Activated CD4-positive, alpha-beta T cell treated with anti-CD3 and anti-CD28 coated beads, Interleukin-2, amount 10 ng/mL, durations not matched to agents 7 days and 5 days (primary cell): ENCODE data around the gene WDFY2. TPM values are rescaled to one million over a fixed set of nuclear protein-coding genes. Genes with fewer than 3 reads are reported as not detected.
"Not testable (repeated sequence)": the region's sequence is repeated elsewhere in the genome, so short reads cannot be mapped to it uniquely, and the experiment has no call there.

Source experiments
- CTCF ChIA-PET: fragments of 350-600 bp; sonication (Branson Sonifier 250); formaldehyde crosslinking; loops from one replicate; lab custom pipeline; 2021; ENCODE audit warnings: antibody characterized with exemption; lab: Charles Lee
- POLR2A ChIA-PET: fragments of 350-600 bp; sonication (Branson Sonifier 250); formaldehyde crosslinking; loops from one replicate; lab custom pipeline; 2021; ENCODE audit warnings: antibody characterized with exemption; lab: Charles Lee
- DNase-seq: peaks from one replicate; pipeline ENCODE4 v3.0.0-alpha.2; 2020
- H3K27ac Mint-ChIP-seq: one replicate; pipeline ENCODE4 v1.8.0; 2021; ENCODE audit warnings: mild to moderate bottlenecking, moderate library complexity, mixed read lengths
- H3K27me3 Mint-ChIP-seq: one replicate; pipeline ENCODE4 v1.8.0; 2021; ENCODE audit warnings: mixed read lengths
- H3K36me3 Mint-ChIP-seq: one replicate; pipeline ENCODE4 v1.8.0; 2021; ENCODE audit warnings: low read depth, mixed read lengths
- H3K4me1 Mint-ChIP-seq: one replicate; pipeline ENCODE4 v1.8.0; 2021; ENCODE audit warnings: mixed read lengths
- H3K4me3 Mint-ChIP-seq: one replicate; pipeline ENCODE4 v1.8.0; 2021; ENCODE audit warnings: mild to moderate bottlenecking, moderate library complexity, mixed read lengths
- H3K9me3 Mint-ChIP-seq: one replicate; pipeline ENCODE4 v1.8.0; 2021; ENCODE audit warnings: mixed read lengths
- total RNA-seq, 2 experiments: library from RNA; stranded (reverse); gene quantifications; one replicate each; pipeline ENCODE4 v1.2.3, GENCODE V29; 2021

The WDFY2 gene
- total RNA-seq, 2 experiments from 2014 or later = 10.9 to 12.6 TPM

DNA sequence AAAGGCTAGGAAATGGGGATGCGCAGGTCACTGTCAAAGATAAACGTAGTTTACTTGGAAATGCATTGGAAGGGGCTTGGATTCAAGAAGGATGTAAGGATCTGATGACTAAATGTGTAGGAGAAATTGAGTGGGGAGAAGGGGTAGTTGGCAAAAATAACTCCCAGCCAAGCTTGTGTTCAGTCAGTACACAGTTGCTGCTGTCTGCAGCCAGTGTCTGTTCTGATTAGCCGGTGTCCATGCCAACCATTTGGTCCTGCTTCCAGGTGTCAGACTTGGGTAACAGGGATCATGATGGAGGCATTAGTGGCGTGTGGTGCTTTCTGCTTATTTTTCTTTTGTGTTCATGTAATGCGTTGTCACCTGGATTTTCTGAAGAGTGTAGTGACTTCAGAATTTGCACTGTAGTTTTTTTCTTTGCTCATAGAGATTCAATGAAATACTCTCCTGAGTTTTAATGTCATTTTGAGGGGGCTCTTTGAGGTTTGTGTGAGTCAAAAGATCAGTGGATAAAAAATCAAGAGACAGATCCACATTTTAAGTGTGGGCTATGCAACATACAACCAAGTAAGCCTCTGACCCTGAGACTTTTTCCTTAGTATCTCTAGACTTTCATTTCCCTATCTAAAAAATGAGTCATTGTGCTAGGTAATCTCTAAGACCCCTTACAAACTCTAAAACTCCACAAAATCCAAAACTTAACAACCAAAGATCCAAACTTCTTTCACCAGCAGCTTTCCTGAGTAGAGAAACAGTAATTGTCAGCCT lies 103.9 kb downstream of the WDFY2 start:
- Mint-ChIP-seq H3K27ac (no peak overlapping the region), H3K27me3 (no peaks in the 10 kb centered on the region), H3K4me3 (no peak overlapping the region), H3K4me1 (peaks cover 5% of the 10 kb centered on the region), H3K9me3 (no peaks in the 10 kb centered on the region), H3K36me3 (no peaks in the 10 kb centered on the region)
- DNase-seq = no peak
- ChIA-PET POLR2A (interaction anchor here (0.6 kb wide), 1 partner anchor 74 kb away, joined by 7 read pairs; no protein-coding TSS in a partner anchor), CTCF (interaction anchor here (0.6 to 0.9 kb wide), 2 partner anchors 24 to 27 kb away, joined by 5 to 7 read pairs; no protein-coding TSS in a partner anchor)

DNA sequence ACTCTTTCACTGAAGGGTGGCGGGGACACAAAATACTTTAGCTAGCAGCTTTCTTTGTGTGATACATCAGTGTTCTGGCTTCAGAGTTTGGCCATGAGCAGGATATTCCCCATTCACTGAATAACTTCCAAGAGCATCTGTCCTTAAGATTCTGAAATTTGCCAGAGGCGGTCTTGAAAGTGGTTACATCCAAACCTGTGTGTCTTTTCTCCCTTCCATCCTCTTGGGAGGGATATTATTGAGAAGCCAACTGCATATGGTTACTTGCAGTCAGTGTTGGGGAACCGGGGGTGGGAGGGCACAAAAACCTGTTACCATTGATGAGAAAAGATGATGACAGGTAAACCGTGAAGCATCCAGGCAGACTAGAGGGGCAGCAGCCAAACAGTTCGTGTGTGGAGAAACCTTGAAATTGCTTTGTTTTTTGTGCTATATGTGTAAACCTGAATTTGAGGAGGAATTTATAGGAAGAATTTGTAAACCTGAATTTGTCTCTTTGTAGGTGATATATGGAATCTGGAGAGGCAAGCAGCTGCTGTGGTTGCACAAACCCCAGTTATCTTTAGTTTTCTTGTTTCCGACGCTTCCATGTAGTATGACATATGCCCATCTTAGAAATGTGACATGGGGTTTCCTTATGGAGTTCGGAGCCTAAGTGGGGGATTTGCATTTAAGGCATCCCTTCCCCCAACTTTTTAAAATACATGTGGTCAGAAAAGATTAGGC lies 104.8 kb downstream of the WDFY2 start:
- no peak for DNase-seq
- no peaks in the 10 kb centered on the region for H3K9me3 Mint-ChIP-seq
- no peaks in the 10 kb centered on the region for H3K36me3 Mint-ChIP-seq
- no peak overlapping the region for H3K4me3 Mint-ChIP-seq
- H3K27ac Mint-ChIP-seq = no peak overlapping the region
- H3K4me1 Mint-ChIP-seq = peaks cover 5% of the 10 kb centered on the region
- ChIA-PET CTCF (interaction anchor here (0.6 kb wide), 1 partner anchor 28 kb away, joined by 5 read pairs; no protein-coding TSS in a partner anchor), POLR2A (no interaction called here)
- H3K27me3 Mint-ChIP-seq = no peaks in the 10 kb centered on the region

DNA sequence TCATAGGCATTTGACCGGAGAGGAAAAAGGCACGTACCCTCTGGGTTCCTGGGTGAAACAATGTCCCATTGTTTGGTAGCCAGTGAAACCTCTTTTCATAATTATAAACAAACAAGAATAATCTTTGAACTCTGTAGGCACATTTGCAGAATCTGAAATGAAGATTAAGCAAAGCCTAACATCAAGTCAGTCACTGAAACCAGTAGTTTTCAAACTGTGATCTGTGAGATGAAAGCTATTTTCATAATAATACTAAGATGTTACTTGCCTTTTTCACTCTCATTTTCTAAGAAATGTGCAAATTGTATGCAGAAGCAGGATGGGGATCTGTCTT lies 105.4 kb downstream of the WDFY2 start:
- no peak overlapping the region for H3K27ac Mint-ChIP-seq
- H3K27me3 Mint-ChIP-seq = no peaks in the 10 kb centered on the region
- ChIA-PET POLR2A (no interaction called here), CTCF (no interaction called here)
- peaks cover 5% of the 10 kb centered on the region for H3K4me1 Mint-ChIP-seq
- no peaks in the 10 kb centered on the region for H3K36me3 Mint-ChIP-seq
- DNase-seq = no peak
- H3K9me3 Mint-ChIP-seq = no peaks in the 10 kb centered on the region
- no peak overlapping the region for H3K4me3 Mint-ChIP-seq

DNA sequence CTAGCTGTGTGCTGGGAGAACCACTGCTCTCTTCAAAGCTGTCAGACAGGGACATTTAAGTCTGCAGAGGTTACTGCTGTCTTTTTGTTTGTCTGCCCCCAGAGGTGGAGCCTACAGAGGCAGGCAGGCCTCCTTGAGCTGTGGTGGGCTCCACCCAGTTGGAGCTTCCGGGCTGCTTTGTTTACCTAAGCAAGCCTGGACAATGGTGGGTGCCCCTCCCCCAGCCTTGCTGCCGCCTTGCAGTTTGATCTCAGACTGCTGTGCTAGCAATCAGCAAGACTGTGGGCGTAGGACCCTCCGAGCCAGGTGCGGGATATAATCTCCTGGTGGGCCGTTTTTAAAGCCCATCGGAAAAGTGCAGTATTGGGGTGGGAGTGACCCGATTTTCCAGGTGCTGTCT lies 111.4 kb downstream of the WDFY2 start:
- H3K4me3 Mint-ChIP-seq, DNase-seq, H3K9me3 Mint-ChIP-seq, H3K36me3 Mint-ChIP-seq, H3K27me3 Mint-ChIP-seq, POLR2A ChIA-PET, H3K27ac Mint-ChIP-seq, CTCF ChIA-PET, H3K4me1 Mint-ChIP-seq: not testable (repeated sequence)

DNA sequence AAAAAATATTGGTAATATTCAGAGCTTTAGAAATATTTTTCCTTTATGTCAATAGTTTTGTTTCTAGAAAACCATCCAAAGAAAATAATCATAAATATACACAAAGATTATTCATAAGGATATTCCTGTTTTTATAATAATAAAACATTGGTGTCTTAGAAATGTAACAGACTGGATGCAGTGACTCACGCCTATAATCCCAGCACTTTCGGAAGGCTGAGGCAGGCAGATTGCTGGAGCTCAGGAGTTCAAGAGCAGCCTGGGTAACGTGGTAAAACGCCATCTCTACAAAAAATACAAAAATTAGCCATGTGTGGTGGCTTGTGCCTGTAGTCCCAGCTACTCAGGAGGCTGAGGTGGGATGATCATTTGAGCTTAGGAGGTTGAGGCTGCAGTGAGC lies 112.9 kb downstream of the WDFY2 start:
- CTCF ChIA-PET = interaction anchor here (0.9 to 1.2 kb wide), 2 partner anchors 67 to 456 kb away, joined by 4 read pairs; no protein-coding TSS in a partner anchor
- Mint-ChIP-seq H3K27ac (no peak overlapping the region), H3K4me1 (no peaks in the 10 kb centered on the region), H3K9me3 (peaks cover 1% of the 10 kb centered on the region), H3K27me3 (no peaks in the 10 kb centered on the region), H3K4me3 (no peak overlapping the region), H3K36me3 (no peaks in the 10 kb centered on the region)
- POLR2A ChIA-PET = interaction anchor here (0.5 kb wide), 1 partner anchor 112 kb away, joined by 3 read pairs; no protein-coding TSS in a partner anchor
- no peak for DNase-seq

DNA sequence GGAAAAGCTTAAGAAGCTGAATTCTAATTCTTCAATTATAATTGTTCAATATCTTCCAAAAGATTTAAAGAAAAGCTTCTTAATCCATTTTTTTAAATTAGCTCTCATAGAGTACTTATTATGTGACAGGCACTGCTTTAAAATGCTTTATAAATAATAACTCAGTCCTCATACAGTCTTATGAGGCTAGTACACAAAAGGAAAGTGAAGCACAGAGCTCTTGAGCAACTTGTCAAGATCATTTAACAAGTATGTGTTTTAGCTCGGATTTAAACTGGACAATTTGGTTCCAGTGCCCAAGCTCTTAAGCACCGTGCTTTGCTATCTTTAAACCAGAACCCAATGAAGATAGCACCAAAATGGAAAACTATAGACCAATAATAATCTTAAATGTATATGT lies 113.6 kb downstream of the WDFY2 start:
- no peaks in the 10 kb centered on the region for H3K4me1 Mint-ChIP-seq
- no peaks in the 10 kb centered on the region for H3K36me3 Mint-ChIP-seq
- H3K27me3 Mint-ChIP-seq = no peaks in the 10 kb centered on the region
- H3K4me3 Mint-ChIP-seq = no peak overlapping the region
- H3K27ac Mint-ChIP-seq = no peak overlapping the region
- POLR2A ChIA-PET = interaction anchor here (0.5 kb wide), 1 partner anchor 112 kb away, joined by 3 read pairs; no protein-coding TSS in a partner anchor
- no peak for DNase-seq
- H3K9me3 Mint-ChIP-seq = peaks cover 1% of the 10 kb centered on the region
- CTCF ChIA-PET = interaction anchor here (1.2 kb wide), 1 partner anchor 457 kb away, joined by 4 read pairs; no protein-coding TSS in a partner anchor

DNA sequence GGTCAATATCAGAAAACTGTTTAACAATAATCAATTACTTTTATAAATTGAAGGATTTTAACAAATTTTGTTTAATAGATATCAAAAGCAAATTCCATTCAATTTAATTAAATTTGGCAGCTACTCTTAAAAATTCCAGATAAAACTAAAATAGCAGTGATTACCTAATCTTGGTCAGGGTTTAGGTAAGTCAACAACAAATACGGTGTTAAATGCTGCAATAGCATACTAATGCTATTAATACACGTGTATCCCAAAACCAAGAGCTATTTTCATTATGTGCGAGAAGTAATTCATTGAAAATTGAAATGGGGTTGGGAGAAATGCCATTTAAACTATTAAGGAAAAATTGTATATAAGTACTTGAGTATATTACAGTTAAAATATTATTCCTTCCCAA lies 114.1 kb downstream of the WDFY2 start:
- Mint-ChIP-seq H3K36me3 (no peaks in the 10 kb centered on the region), H3K4me3 (no peak overlapping the region), H3K27me3 (no peaks in the 10 kb centered on the region), H3K27ac (no peak overlapping the region), H3K9me3 (peaks cover 1% of the 10 kb centered on the region), H3K4me1 (no peaks in the 10 kb centered on the region)
- no peak for DNase-seq
- POLR2A ChIA-PET = interaction anchor here (0.6 kb wide), 1 partner anchor 376 kb away, joined by 5 read pairs; no protein-coding TSS in a partner anchor
- CTCF ChIA-PET = no interaction called here

DNA sequence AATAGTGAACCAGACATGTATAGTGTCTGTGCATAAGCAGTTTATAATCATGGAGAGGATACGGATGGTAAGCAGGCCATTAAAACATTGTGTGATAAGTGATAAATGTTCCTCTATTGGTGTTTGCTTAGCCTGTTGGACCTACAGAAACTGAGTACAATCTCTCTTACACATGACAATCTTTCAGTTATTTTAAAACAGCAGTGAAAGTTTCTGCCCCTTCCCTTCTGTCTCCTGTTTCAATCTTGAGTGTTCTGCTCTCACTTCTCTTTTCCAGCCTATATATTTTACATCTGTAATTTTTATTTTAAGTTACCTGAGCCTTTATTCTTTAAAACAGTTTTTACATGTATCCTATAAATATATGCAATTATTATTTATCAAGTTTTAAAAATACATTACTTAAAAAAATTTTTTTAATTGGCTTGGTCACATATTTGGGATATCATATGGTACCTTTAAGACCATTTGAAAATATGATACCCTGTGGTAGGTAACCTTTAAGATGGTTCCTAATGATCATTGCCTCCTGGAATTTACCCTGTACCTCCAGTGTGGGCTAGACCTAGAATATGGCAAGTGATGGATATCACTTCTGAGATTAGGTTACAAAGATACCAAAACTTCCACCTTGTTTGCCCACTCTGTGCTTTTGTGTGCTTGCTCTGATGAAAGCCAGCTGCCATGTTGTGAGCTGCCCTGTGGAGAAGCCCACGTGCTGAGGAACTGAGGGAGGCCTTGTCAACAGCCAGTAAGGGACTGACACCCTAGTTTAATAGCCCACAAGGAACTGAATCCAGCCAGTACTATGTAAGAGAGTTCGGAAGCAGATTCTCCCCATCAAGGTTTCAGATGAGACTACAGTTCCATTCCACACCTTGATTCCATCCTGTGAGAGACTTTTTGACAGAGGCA lies 120.4 kb downstream of the WDFY2 start:
- no peak for DNase-seq
- Mint-ChIP-seq H3K36me3 (peaks cover 18% of the 10 kb centered on the region), H3K9me3 (peaks cover 6% of the 10 kb centered on the region), H3K27me3 (no peaks in the 10 kb centered on the region), H3K27ac (no peak overlapping the region), H3K4me3 (no peak overlapping the region), H3K4me1 (peaks cover 3% of the 10 kb centered on the region)
- ChIA-PET POLR2A (no interaction called here), CTCF (interaction anchor here (0.6 kb wide), 2 partner anchors 114 to 115 kb away, joined by 4 read pairs; no protein-coding TSS in a partner anchor)

DNA sequence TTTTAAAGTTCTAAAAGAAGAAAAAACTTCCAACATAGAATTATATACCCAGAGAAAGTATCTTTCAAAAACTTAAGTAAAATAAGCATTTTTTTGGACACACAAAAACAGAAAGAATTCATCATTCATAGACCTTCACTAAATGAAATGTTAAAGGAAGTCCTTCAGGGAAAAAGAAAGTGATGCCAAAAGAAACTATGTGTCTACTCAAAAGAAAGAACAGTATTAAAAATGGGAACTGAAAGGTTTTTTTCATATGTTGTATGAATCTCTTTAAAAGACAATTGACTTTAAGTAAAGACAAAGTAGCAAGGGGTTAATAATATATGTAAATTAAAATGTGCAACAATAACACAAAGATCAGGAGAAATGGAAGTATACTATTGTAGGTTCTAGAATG lies 123.2 kb downstream of the WDFY2 start:
- peaks cover 3% of the 10 kb centered on the region for H3K4me1 Mint-ChIP-seq
- no peaks in the 10 kb centered on the region for H3K27me3 Mint-ChIP-seq
- ChIA-PET CTCF (no interaction called here), POLR2A (no interaction called here)
- peaks cover 6% of the 10 kb centered on the region for H3K9me3 Mint-ChIP-seq
- H3K36me3 Mint-ChIP-seq = peaks cover 18% of the 10 kb centered on the region
- DNase-seq = no peak
- H3K4me3 Mint-ChIP-seq = no peak overlapping the region
- H3K27ac Mint-ChIP-seq = no peak overlapping the region

DNA sequence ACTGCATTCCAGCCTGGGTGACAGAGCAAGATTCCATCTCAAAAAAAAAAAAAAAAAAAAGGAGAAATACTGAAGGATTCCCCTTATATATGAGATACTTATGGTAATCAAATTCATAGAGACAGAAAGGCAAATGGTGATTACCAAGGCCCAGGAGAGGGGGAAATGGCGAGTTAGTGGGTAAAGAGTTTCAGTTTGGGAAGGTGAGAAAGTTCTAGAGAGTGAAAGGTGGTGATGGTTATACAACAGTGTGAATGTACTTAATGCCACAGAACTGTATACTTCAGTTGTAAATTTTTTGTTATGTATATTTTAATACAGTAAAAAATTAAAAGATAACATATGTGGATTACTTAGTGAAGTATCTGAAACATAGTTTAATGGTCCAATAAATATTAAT lies 129.5 kb downstream of the WDFY2 start:
- Mint-ChIP-seq H3K4me1 (peaks cover 1% of the 10 kb centered on the region), H3K9me3 (no peaks in the 10 kb centered on the region), H3K27ac (no peak overlapping the region), H3K36me3 (no peaks in the 10 kb centered on the region), H3K27me3 (no peaks in the 10 kb centered on the region), H3K4me3 (no peak overlapping the region)
- no peak for DNase-seq
- ChIA-PET POLR2A (no interaction called here), CTCF (no interaction called here)

DNA sequence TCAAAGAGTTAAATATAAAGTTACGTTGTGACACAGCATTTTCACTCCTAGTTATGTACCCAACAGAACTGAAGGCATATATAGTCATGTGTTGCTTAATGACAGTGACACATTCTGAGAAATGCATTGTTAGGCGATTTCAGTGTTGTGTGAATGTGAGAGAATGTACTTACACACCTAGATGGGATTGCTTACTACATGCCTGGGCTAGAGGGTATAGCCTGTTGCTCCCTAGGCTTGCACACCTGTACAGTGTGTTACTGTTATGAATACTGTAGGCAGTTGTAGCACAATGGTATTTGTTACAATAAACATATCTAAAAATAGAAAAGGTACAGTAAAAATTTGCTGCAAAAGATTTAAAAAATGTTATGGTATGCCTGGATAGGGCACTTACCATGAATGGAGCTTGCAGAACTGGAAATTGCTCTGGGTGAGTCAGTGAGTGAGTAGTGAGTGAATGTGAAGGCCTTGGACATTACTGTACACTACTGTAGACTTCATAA lies 130.5 kb downstream of the WDFY2 start:
- Mint-ChIP-seq H3K9me3 (no peaks in the 10 kb centered on the region), H3K4me3 (no peak overlapping the region), H3K27ac (no peak overlapping the region), H3K27me3 (no peaks in the 10 kb centered on the region), H3K36me3 (no peaks in the 10 kb centered on the region), H3K4me1 (peaks cover 1% of the 10 kb centered on the region)
- POLR2A ChIA-PET = no interaction called here
- CTCF ChIA-PET = no interaction called here
- no peak for DNase-seq

DNA sequence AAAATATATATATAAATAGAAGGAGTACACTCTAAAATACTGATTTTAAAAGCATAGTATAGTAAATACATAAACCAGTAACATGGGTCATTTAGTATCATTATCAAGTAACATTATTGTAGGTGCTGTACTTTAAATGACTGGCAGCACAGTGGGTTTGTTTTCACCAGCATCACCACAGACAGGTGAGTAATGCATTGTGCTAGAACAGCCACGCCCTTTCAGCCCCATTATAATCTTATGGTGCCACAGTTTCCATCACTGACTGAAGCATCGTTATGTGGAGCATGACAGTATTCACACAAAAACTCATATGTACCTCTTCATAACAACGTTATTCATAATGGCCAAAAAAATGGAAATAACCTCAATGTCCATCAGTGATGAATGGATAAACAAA lies 131.4 kb downstream of the WDFY2 start:
- Mint-ChIP-seq H3K27ac (no peak overlapping the region), H3K36me3 (no peaks in the 10 kb centered on the region), H3K4me3 (no peak overlapping the region), H3K4me1 (peaks cover 1% of the 10 kb centered on the region), H3K27me3 (no peaks in the 10 kb centered on the region), H3K9me3 (no peaks in the 10 kb centered on the region)
- DNase-seq = no peak
- ChIA-PET POLR2A (no interaction called here), CTCF (no interaction called here)
